Measurements from ENCODE around the gene UMODL1.
"Not testable (repeated sequence)": the region's sequence is repeated elsewhere in the genome, so short reads cannot be mapped to it uniquely, and the experiment has no call there.

DNA sequence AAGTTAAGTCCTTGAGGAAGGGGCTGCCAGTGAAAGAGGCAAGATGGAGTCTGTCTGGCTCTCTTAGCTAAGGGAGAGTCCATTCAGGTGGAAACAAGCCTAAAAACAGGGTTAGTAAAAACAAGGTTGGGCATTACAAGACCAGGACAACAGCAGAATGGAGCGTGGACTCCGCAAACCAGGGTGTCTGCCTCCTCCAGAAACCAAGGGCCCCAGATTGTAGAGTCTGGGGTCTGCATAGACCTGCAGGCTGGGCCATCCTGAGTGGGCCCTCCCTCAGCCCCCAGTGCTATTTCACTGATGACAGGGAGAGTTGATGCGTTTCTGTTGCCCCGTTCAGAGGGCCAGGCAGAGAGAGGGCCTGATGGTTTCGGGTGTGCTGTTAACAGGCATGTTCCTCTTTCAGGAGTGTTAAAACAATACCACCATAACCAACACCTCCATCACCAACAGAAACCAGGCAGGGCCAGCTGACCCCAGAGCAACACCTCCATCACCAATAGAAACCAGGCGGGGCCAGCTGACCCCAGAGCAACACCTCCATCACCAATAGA lies 6.6 kb downstream of the UMODL1 start:
- TF ChIP-seq, protein P1, sequence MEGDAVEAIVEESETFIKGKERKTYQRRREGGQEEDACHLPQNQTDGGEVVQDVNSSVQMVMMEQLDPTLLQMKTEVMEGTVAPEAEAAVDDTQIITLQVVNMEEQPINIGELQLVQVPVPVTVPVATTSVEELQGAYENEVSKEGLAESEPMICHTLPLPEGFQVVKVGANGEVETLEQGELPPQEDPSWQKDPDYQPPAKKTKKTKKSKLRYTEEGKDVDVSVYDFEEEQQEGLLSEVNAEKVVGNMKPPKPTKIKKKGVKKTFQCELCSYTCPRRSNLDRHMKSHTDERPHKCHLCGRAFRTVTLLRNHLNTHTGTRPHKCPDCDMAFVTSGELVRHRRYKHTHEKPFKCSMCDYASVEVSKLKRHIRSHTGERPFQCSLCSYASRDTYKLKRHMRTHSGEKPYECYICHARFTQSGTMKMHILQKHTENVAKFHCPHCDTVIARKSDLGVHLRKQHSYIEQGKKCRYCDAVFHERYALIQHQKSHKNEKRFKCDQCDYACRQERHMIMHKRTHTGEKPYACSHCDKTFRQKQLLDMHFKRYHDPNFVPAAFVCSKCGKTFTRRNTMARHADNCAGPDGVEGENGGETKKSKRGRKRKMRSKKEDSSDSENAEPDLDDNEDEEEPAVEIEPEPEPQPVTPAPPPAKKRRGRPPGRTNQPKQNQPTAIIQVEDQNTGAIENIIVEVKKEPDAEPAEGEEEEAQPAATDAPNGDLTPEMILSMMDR (IDR thresholded peaks at IDR 0.05): not testable (repeated sequence)
- TF ChIP-seq POLR2A (IDR thresholded peaks at IDR 0.05): not testable (repeated sequence)
